ENCODE data around the gene FNDC11. TPM values are rescaled to one million over a fixed set of nuclear protein-coding genes. Genes with fewer than 3 reads are reported as not detected.
A peak's percentile ranks its signal among the peaks of the same experiment; 100 is the strongest.

The FNDC11 gene
- total RNA-seq, 2 experiments from 2014 or later, result 0.41 to 3.0 TPM

DNA sequence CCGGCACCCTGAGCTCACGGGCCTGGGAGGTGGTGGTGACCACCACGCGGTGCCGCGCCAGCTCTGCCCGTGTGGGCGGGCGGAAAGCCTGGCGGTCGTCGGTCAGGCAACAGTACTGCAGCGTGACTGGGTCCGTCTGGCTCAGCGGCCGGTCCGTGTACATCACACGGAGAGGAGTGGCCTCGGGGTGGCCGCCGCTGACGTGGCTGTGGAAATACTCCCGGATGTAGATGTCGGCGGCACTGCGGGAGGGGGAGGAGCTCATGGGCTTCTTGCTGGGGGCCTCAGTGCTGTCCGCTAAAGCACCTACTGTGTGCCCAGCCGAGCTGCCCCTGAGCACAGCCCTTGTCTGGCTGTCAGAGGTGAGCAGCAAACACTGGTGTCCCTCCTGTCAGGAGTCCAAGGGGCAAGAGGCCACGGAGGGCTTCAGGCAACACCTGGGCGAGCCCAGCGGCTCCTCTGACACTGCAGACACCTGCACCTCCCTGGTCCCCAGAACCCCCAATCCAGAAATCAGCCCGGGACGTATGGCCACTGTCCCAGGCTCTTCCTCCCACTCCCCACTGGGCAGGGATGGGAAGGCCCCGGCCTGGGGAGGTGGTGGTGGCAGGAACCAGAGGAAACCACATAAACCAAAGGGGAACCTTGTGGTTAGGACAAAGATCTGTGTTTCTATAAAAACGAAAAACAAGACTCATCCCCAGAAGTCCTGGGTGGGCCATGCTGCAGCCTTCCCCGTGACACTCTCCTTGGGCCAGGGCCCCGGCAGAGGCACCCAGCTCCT is 13.6 kb downstream of the FNDC11 start:
- no peak overlapping the region for H3K27ac ChIP-seq (ENCODE audit: low read depth, low read length, poor library complexity, severe bottlenecking)
- intact Hi-C loops (cut with micrococcal nuclease; ENCODE audit: unreplicated experiment), result no loop called here
- ChIA-PET POLR2A (no interaction called here), CTCF (ENCODE audit: unreplicated experiment) (interaction anchor here (0.6 kb wide), 1 partner anchor 30 kb away, joined by 3 read pairs; the partner anchor contains the start of gene PTK6)
- no peaks in the 10 kb centered on the region for H3K9me3 ChIP-seq (ENCODE audit: low read length)
- no peak overlapping the region for H2AFZ ChIP-seq (ENCODE audit: low read length)
- peaks cover 12% of the 10 kb centered on the region for H3K4me1 ChIP-seq (ENCODE audit: insufficient read depth, low read length, poor library complexity, severe bottlenecking)
- TF ChIP-seq CTCF (conservative IDR thresholded peaks at IDR 0.05; ENCODE audit: low read length) (no peak), EZH2phosphoT487 (IDR thresholded peaks at IDR 0.05; ENCODE audit: borderline replicate concordance, low read depth, low read length) (no peak)
- no TSS peak for BruUV-seq (replicated peaks)
- peak overlapping the region; percentile 18 for H3K4me2 ChIP-seq (ENCODE audit: low read length)
- no peaks in the 10 kb centered on the region for H3K9me2 ChIP-seq (ENCODE audit: insufficient read depth, low read length)
- no peaks in the 10 kb centered on the region for H3K79me2 ChIP-seq (ENCODE audit: insufficient read depth, low read depth, low read length)
- H3K4me3 ChIP-seq (ENCODE audit: low read depth, low read length, poor library complexity, severe bottlenecking), result no peak overlapping the region
- no peaks in the 10 kb centered on the region for H3K36me3 ChIP-seq (ENCODE audit: insufficient read depth, low read length)
- peak; percentile 30 for DNase-seq (ENCODE audit: low spot score)
- no peaks in the 10 kb centered on the region for H4K20me1 ChIP-seq (ENCODE audit: insufficient read depth, low read length)

GRCh38 chr20:63568170-63568981 is 14.4 kb downstream of the FNDC11 start:
- CTCF ChIA-PET (ENCODE audit: unreplicated experiment), result interaction anchor here (0.6 kb wide), 1 partner anchor 26 kb away, joined by 11 read pairs; no protein-coding TSS in a partner anchor
- intact Hi-C loops (cut with micrococcal nuclease; ENCODE audit: unreplicated experiment), result no loop called here
- Histone ChIP-seq H3K4me2 (ENCODE audit: low read length) (peak overlapping the region; percentile 18), H3K79me2 (ENCODE audit: insufficient read depth, low read depth, low read length) (no peaks in the 10 kb centered on the region), H3K9me2 (ENCODE audit: insufficient read depth, low read length) (no peaks in the 10 kb centered on the region), H3K27ac (ENCODE audit: low read depth, low read length, poor library complexity, severe bottlenecking) (no peak overlapping the region), H3K36me3 (ENCODE audit: insufficient read depth, low read length) (no peaks in the 10 kb centered on the region), H4K20me1 (ENCODE audit: insufficient read depth, low read length) (no peaks in the 10 kb centered on the region), H2AFZ (ENCODE audit: low read length) (no peak overlapping the region), H3K4me1 (ENCODE audit: insufficient read depth, low read length, poor library complexity, severe bottlenecking) (peaks cover 12% of the 10 kb centered on the region), H3K9me3 (ENCODE audit: low read length) (no peaks in the 10 kb centered on the region), H3K4me3 (ENCODE audit: low read depth, low read length, poor library complexity, severe bottlenecking) (no peak overlapping the region)
- no peak for DNase-seq (ENCODE audit: low spot score)
- BruUV-seq (replicated peaks), result no TSS peak
- TF ChIP-seq CTCF (conservative IDR thresholded peaks at IDR 0.05; ENCODE audit: low read length) (no peak), EZH2phosphoT487 (IDR thresholded peaks at IDR 0.05; ENCODE audit: borderline replicate concordance, low read depth, low read length) (no peak)
- POLR2A ChIA-PET, result no interaction called here
